ENCODE data around the gene MYOF. TPM values are rescaled to one million over a fixed set of nuclear protein-coding genes. Genes with fewer than 3 reads are reported as not detected.

MYOF gene
- total RNA-seq, 2 experiments from 2014 or later = 4.9 to 5.4 TPM

GRCh38 chr10:93342921-93343320 is 139.2 kb downstream of the MYOF start:
- peaks cover 3% of the 10 kb centered on the region for H3K4me1 Mint-ChIP-seq (ENCODE audit: low read depth)
- H3K27ac Mint-ChIP-seq = no peak overlapping the region
- H3K27me3 Mint-ChIP-seq = peaks cover 1% of the 10 kb centered on the region
- TF ChIP-seq CTCF (IDR thresholded peaks at IDR 0.05) = no peak
- intact Hi-C loops (cut with micrococcal nuclease) = no loop called here
- DNase-seq (no peak), ATAC-seq (no peak)
- no peaks in the 10 kb centered on the region for H3K36me3 Mint-ChIP-seq (ENCODE audit: low read depth)
- H3K4me3 Mint-ChIP-seq = no peak overlapping the region
- ChIA-PET CTCF (interaction anchor here (1.2 kb wide), 1 partner anchor 9 kb away, joined by 3 read pairs; no protein-coding TSS in a partner anchor), POLR2A (no interaction called here)
- no peaks in the 10 kb centered on the region for H3K9me3 Mint-ChIP-seq

- Mint-ChIP-seq H3K27me3 (peaks cover 1% of the 10 kb centered on the region), H3K4me3 (no peak overlapping the region), H3K27ac (no peak overlapping the region), H3K9me3 (no peaks in the 10 kb centered on the region), H3K36me3 (ENCODE audit: low read depth) (no peaks in the 10 kb centered on the region), H3K4me1 (ENCODE audit: low read depth) (peaks cover 3% of the 10 kb centered on the region)
- DNase-seq (no peak), ATAC-seq (no peak)
- POLR2A ChIA-PET = no interaction called here
- intact Hi-C loops (cut with micrococcal nuclease) = no loop called here
- CTCF ChIA-PET = interaction anchor here (1.2 kb wide), 1 partner anchor 10 kb away, joined by 3 read pairs; no protein-coding TSS in a partner anchor
- no peak for TF ChIP-seq CTCF (IDR thresholded peaks at IDR 0.05)
Observed at GRCh38 chr10:93342366-93342765, 139.8 kb downstream of the MYOF start.

GRCh38 chr10:93337309-93337721 is 144.8 kb downstream of the MYOF start:
- ChIA-PET CTCF (interaction anchor here (0.7 to 1.0 kb wide), 2 partner anchors 9 to 47 kb away, joined by 3 read pairs; no protein-coding TSS in a partner anchor), POLR2A (interaction anchor here (1.5 kb wide), 1 partner anchor 13 kb away, joined by 4 read pairs; no protein-coding TSS in a partner anchor)
- H3K36me3 Mint-ChIP-seq (ENCODE audit: low read depth) = no peaks in the 10 kb centered on the region
- H3K4me3 Mint-ChIP-seq = no peak overlapping the region
- no peaks in the 10 kb centered on the region for H3K9me3 Mint-ChIP-seq
- peaks cover 1% of the 10 kb centered on the region for H3K27me3 Mint-ChIP-seq
- no peak overlapping the region for H3K27ac Mint-ChIP-seq
- H3K4me1 Mint-ChIP-seq (ENCODE audit: low read depth) = no peaks in the 10 kb centered on the region
- TF ChIP-seq CTCF (IDR thresholded peaks at IDR 0.05) = no peak
- no peak for ATAC-seq
- intact Hi-C loops (cut with micrococcal nuclease) = no loop called here
- no peak for DNase-seq

- no peak for DNase-seq
- Mint-ChIP-seq H3K36me3 (ENCODE audit: low read depth) (no peaks in the 10 kb centered on the region), H3K27me3 (peaks cover 1% of the 10 kb centered on the region), H3K4me1 (ENCODE audit: low read depth) (no peaks in the 10 kb centered on the region), H3K27ac (no peak overlapping the region), H3K4me3 (no peak overlapping the region), H3K9me3 (no peaks in the 10 kb centered on the region)
- ChIA-PET CTCF (no interaction called here), POLR2A (no interaction called here)
- ATAC-seq = no peak
- intact Hi-C loops (cut with micrococcal nuclease) = no loop called here
- TF ChIP-seq CTCF (IDR thresholded peaks at IDR 0.05) = no peak
Observed at GRCh38 chr10:93336678-93337077, 145.5 kb downstream of the MYOF start.

- DNase-seq (no peak), ATAC-seq (no peak)
- Mint-ChIP-seq H3K27me3 (peaks cover 1% of the 10 kb centered on the region), H3K36me3 (ENCODE audit: low read depth) (no peaks in the 10 kb centered on the region), H3K9me3 (no peaks in the 10 kb centered on the region), H3K4me3 (no peak overlapping the region), H3K4me1 (ENCODE audit: low read depth) (no peaks in the 10 kb centered on the region), H3K27ac (no peak overlapping the region)
- ChIA-PET POLR2A (no interaction called here), CTCF (no interaction called here)
- no peak for TF ChIP-seq CTCF (IDR thresholded peaks at IDR 0.05)
- intact Hi-C loops (cut with micrococcal nuclease) = no loop called here
Observed at GRCh38 chr10:93336110-93336509, 146.0 kb downstream of the MYOF start.

Data from activated CD8-positive, alpha-beta T cell treated with anti-CD3 and anti-CD28 coated beads for 36 hours (primary cell).